ELR (cell line): ENCODE measurements around the gene OR52I1.

Experiments
- DNase-seq: peaks from one replicate; pipeline ENCODE4 v3.0.0-alpha.2; 2015; ENCODE audit warnings: low read depth

Gene OR52I1, protein sequence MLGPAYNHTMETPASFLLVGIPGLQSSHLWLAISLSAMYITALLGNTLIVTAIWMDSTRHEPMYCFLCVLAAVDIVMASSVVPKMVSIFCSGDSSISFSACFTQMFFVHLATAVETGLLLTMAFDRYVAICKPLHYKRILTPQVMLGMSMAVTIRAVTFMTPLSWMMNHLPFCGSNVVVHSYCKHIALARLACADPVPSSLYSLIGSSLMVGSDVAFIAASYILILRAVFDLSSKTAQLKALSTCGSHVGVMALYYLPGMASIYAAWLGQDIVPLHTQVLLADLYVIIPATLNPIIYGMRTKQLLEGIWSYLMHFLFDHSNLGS

DNA sequence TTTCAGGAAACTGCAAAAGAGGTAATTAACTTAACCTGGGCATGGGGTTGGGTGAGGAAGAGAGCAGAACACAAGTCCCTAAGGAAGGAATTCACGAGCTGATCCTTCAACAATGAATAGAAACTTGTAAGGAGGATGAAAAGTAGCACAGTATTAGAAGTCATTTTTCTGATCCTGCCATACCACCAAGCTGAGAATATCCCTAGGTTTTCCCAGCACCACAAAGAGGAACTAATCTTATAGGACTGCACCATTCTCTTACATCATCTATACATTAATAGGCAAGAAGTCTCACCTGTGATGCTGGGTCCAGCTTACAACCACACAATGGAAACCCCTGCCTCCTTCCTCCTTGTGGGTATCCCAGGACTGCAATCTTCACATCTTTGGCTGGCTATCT is at the start of gene OR52I1:
TSS of gene OR52I1 (plus strand) at position 301 of the 400 bp plus-strand sequence. CDS start at position 301, 0 bp downstream.
- no peak for DNase-seq

DNA sequence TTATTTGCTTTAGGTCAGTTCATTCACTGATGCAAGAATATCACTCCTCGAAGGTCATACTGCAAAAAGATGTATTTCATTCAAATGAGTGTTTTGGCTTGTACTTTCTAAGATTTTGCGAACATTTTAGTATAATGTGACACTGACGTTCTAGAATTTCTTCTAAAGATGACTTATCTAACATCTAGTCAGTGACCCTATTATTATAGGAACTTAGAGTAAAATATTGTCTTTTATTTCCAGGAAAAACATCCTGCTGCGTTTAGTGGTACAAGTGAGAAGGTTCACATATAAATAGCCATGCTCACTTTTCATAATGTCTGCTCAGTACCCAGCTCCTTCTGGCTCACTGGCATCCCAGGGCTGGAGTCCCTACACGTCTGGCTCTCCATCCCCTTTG is 48.9 kb upstream of the OR52I1 start, which contains the start of gene OR52M1:
TSS of gene OR52M1 (plus strand) at position 301 of the 400 bp plus-strand sequence. CDS start at position 301, 0 bp downstream.
- DNase-seq, result no peak

DNA sequence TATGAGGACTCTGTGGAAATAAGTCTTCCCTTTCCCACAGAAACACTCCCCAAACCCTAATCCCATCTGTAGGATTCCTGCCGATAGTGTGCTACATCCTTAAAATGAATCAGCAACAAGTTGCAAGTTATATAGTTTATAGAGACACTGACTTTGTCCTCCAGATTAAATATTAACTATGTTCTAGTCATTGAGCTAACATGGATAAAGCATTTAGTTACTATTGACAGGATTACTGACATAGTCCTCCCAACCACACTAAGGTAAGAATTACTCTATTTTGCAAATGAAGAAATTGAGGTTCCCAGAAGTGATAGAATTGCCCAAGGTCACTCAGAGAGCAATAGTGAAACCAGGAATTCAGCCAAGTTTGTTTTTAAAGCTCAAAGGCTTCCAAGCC is 47.0 kb upstream of the OR52I1 start:
- DNase-seq, result no peak

DNA sequence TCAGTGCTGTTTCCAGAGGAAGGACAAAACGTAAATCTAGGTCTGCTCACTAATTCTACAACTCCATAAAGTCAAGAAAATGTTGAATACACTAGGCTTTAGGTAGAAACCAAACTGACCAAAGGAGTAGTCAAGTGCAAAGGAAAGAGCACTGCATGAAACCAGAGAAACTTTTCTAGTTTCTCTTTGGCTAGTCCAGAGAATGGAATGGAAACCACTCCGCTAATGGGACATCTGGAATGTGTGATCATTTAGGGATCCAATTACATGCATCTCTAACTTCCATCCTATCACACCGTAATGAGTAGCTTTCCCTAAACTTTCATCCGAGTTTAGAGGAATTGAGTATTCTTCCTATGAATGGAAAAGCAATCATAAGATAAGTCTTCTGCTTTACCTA is 46.4 kb upstream of the OR52I1 start:
- DNase-seq, result no peak

DNA sequence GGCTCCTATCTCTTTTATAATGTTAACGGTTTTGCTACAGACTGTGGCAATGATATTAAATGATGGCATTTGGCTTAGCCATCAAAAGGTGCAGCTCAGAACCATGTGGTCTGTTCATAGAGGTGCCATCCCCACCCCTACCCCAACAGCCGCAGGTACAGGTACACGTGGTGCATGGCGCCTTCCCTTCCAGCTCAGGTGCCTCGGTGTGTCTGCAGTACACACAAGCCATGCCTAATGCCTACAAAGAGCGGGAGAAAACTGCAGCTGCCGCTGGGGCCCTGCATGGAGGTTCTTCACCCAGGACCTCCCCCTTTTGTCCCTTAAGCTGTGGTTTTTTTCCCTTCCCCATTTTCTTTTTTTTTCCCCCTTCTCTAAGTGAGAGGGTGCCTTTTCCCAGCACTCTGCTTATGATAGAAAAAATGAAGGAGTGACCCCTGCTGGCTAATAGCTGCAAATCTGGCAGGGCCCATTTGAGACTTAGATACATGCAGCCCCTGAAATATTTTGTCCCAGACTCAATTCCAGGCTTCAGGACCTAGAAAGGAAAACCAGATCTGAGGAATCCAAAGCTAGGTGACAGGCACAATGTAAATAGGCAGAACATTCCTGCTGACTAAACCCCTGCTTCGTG is 42.4 kb upstream of the OR52I1 start:
- DNase-seq, result peak; percentile 22

DNA sequence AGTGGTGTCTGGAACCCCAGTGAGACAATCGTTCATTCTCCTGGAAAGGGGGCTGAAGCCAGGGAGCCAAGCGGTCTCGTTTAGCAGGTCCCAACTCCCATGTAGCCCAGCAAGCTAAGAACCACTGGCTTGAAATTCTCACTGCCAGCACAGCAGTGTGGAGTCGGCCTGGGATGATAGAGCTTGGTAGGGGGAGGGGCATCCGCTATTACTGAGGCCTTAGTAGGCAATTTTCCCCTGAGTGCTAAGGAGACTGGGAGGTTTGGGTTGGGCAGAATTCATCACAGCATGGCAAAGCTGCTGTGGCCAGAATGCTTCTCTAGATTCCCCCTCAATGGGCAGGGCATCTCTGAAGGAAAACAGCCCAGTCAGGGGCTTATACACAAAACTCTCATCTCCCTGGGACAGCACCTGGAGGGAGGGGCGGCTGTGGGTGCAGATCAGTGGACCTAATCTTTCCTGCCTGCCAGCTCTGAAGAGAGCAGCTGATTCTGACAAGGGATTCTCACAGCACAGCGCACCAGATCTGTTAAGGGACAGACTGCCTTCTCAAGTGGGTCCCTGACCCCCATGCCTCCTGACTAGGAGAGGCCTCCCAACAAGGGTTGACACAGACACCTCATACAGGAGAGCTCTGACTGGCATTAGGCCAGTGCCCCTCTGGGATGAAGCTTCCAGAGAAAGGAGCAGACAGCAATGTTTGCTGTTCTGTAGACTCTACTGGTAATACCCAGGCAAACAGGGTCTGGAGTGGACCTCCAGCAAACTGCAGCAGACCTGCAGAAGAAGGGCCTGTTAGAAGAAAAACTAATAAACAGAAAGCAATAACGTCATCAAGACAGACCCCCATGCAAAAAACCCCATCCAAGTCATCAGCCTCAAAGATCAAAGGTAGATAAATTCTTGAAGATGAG is 34.1 kb upstream of the OR52I1 start:
- DNase-seq, result no peak

DNA sequence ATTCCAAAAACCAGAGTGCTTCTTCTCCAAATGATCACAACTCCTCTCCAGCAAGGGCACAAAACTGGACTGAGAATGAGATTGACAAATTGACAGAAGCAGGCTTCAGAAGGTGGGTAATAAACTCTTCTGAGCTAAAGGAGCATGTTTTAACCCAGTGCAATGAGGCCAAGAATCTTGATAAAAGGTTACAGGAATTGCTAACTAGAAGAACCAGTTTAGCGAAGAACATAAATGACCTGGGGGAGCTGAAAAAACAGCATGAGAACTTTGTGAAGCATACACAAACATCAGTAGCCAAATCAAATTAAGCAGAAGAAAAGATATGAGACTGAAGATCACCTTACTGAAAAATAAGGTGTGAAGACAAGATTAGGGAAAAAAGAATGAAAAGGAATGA is 33.4 kb upstream of the OR52I1 start:
- DNase-seq, result no peak

DNA sequence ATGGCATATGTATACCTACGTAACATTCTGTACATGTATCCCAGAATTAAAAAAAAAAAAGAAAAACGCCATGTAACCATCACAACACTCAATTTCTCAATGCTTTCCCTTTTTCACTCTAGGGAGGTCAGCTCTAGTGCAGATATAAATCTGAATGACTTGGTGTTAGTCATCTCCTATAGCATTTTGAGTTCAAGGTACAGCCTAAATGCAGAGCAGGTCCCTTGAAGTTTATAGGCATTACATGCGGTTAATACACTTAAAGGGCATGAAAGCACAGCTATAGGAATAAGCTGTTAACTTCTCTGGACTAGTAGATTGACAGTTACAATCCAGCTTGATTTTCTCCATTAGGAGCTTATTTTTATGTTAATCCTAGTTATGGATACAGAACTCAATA is 28.5 kb upstream of the OR52I1 start:
- DNase-seq, result no peak

DNA sequence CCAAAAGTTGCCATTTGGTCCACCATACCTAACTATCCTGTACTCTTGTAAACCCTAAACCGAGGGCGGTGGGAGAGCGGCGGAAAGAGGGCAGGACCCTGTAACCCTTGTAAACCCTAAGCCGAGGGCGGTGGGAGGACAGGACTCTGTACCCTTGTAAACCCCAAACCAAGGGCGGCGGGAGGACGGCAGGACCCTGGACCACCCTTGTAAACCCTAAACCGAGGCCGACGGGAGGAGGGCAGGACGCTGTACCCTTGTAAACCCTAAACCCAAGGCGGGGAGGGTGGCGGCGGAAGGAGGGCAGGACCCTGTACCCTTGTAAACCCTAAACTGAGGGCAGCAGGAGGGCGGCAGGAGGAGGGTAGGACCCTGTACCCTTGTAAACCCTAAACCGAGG is 24.8 kb upstream of the OR52I1 start:
- DNase-seq, result no peak

DNA sequence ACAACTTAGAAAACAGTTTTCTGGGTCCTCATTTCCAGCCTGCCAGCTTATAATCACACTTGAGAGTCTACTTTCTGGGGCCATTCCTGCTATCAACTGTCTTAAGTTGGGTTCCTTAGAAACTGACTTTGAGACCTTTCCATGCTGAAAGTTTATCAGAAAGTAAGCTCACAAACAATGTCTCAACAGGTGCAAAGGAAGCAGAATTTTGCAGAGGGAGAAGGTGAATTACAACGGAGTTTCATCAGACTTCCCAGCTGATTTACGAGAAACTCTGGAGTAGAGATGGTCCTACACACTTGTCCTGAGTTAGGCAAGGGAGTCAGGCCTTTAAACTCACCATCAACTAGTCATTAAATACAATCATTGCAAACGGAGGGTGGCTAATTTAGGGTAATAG is 17.0 kb upstream of the OR52I1 start:
- no peak for DNase-seq

DNA sequence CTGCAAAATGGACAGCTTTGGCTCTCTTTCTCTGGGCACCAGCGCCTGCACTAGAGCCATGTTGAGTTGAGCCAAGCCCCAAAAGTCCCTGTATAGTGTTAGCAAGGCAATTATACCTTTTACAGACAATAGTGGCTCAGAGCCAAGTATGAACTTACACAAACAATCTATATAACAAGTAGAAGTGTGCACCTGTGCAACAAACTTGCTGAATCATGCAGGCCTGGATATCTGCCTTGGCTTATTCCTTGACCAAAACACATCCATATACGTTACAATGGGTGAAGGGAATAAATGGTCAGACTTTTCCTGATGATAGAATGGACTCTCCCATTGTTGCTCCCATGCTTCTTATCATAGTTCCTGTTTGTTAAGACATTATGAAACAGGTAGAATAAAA is 16.1 kb upstream of the OR52I1 start:
- DNase-seq, result no peak

DNA sequence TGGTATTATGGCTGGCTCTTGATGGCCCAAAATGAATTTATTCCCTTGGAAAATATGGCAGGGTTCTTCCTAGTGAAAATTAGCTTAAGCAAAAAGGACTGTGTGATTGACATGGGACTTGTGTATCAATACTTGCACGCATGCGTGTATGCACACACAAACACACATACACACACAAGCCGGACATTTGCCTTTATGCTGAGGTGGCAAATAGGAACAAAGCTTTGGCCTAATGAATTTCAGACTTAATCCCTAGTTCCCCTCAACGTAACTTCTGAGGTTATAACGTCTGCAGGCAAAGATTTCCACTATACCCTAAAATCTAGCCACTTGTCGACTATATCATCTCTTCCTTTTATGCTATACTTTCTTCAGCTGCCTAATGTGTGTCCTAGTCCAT is 15.2 kb upstream of the OR52I1 start:
- no peak for DNase-seq

DNA sequence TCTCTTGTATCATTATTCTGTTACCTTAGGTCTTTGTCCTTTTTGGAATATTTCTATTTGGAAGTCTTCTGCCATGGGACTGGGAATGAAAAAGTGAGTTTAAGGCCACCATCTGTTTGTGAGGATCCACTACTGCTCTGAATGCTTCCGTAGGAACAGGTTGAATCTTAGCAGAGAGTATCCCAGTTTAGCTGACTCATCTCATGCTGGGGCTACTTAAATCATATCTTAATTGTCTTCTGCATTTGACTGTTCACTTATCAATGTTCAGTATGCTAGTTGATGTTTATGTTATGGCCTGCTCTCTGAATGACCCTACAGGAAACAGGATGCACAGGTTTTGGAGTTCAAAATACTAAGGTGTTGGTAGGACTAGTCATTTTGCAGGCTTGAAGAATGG is 13.7 kb upstream of the OR52I1 start:
- no peak for DNase-seq

DNA sequence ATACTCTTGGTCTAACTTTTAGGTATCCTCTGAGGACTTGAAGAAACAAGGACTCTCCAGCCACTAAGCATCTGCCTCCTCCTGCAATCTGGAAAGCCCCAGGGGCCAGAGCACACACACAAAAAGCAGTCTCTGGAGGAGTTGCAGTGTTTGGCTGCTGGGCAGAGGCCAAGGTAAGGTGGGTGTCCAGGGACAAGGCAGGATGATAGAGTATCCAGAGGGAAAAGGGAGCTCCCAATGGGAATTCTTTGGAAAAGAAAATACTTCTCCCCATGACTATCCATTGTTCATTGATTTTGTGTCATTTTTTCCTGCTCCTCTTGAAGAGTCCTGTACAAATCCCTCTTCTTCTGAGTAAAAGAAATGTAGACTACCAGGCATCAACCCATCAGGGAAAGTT is 12.4 kb upstream of the OR52I1 start, which contains the start of gene OR52I2:
TSS of gene OR52I2 (plus strand) at position 301 of the 400 bp plus-strand sequence.
- DNase-seq, result no peak

DNA sequence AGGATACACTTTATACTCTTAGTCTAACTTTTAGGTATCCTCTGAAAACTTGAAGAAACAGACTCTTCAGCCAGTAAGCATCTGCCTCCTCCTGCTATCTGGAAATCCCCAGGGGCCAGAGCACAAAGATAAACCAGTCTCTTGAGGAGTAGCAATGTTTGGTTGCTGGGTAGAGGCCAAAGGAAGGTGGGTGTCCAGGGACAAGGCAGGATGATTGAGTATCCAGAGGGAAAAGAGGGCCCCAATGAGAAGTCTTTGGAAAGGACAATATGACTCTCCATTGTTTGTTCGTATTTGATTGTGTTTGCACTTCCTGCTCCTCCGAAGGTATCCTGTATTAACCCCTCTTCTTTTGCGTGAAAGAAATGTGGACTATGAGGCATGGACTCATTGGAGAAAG is 4.8 kb upstream of the OR52I1 start:
- no peak for DNase-seq

DNA sequence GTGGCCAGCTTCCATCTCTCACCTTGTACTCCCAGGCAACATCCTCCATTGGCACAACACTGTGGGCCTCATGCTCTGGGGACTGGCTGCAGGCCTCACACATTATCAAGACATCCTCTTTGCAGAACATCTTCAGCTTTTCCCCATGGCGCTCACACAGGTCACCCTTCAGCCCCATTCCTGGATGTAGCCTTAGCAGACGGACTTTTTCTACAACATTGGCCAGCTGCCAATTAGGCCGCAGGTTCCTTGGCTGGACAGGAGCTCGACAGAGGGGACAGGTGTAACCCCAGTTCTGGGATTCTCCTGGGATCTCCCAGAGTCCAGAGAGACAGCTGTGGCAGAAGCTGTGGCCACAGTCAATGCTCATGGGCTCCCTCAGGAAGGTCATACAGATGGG is 11.2 kb downstream of the OR52I1 start:
- no peak for DNase-seq

DNA sequence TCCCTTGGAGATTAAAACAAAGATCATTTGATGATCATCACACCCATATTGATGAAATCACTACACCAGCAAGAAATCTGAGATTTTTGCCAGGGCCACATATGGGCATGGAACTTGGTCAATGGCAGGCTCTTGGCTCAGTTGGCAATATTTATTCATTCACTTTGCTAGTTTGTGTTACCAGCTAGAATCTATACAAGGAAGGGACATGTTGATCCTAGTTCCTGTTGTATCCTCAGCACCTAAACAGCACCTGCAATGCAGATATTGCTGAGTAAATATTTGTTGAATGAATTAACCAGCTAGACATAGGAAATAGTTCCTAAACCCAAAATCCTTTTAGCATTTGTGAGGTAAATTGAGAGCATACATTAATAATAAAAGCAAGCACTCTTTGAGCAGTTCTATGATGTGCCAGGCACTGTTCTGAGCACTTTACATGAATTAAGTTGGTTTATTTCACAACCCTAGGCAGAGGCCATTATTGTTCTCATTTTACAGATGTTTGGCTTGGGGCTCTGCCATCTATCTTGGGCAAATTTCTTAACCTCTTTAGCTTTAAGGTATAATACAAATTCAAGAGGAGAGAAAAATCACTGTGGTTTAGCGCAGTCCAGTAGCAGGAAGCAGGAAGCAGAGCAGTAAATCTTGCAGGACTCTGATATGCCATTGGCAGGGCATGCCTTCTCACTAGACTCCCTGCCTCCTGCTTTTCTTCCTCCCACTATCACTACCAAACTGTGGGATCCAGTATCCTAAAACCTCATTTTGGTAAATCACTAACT is 12.6 kb downstream of the OR52I1 start:
- no peak for DNase-seq

DNA sequence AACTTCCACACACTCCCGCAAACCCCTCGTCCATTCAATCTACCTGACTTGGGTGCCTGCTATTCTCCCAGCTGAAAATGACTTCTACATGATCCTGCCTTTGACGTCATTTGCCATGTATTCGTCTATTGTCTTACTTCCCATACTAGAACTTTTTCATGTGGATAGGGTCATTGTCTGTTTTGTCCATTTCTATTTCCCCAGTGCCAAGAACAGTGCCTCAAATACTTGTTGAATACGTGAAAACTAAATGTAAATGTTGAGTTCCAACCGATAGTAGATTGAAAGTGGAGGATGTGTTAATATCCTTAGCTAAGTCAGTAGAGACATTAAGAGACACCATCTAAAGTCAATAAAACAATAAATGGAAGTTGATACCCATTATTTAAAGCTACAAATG is 13.3 kb downstream of the OR52I1 start:
- DNase-seq, result no peak

DNA sequence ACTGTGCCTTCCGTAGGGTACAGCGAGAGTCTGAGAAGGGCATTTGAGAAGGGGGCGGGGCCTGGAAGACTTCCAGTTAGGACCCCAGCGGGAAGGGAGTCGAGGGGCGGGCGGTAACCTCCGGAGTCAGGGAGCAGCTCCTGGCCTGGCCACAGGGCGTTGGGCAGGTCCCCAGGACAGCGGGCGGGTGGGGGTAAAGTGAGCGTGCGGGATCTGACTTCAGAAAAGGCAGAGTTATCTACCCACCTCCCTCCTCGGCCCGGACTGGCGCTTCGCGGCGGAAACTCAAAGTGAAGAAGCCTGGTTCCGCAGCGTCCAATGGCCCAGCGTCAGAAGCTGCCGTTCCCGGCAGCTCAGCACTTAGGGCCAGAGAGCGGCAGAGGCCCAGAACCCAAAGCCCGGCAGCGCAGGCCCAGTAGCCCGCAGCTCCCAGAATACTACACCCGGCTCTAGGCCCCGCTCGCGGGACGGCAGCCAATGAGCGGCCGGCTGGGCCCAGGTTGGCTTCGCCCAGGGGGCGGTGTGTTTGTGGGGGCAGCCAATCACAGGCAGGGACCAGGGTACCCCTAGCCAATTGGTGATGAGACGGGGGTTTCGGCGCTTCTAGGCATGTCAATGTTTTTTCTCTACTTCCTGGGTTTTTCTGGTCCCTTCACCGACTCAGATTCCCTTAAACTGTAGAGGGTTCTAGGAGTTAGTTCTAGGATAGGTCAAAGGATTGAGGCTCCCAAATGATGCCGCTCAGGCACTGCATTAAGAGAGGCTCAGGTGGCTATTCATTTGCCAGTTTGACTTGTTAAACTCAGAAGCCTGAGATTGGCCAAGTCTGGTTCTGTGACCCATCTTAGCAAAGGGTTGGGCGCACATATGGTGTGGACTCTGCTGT is 14.2 kb downstream of the OR52I1 start, which contains the start of gene TRIM68:
TSS of gene TRIM68 (minus strand) at position 451 of the 886 bp plus-strand sequence. CDS start 2,727 bp downstream, outside the sequence.
- peak; percentile 95 for DNase-seq

DNA sequence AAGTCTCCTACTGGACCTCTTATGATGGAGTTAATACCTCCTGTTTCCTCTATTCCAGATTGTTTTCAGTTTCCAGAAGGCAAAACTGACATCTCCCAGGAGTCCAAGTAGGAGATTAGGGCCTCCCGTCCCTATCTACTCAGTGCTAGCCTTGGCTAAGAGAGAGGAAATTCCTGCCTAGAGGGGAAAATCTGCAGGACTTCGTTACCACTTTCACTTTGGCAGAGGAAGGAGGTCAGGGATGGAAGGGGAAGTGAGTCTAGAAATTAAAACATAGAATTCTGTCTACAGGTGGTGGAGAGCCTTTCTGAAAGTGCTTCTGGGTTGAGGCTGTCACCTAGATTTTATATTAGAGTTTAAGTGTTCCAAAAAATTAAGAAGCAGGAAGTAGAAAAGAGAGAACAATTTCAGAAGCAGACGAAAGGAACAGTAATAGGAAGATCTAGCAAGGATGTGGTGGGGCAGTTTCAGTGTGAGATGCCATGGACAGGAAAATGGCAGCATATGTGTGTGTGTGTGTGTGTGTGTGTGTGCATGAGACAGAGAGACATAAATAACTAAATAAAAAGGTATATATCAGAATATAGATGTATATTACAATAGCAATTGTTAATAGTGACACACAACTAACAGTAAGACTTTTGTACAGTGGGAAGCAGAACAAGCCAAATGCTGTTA is 16.6 kb downstream of the OR52I1 start:
- peak; percentile 29 for DNase-seq
